GM18520 (cell line): ENCODE data around the gene USP12.
A peak's percentile ranks its signal among the peaks of the same experiment; 100 is the strongest.

Source experiments
- ATAC-seq: cut with Tn5 transposase; IDR thresholded peaks from one replicate; pipeline ENCODE4 v1.9.1; 2021; ENCODE audit not compliant: unreplicated experiment

Gene USP12

GRCh38 chr13:27038323-27038722 is 133.3 kb downstream of the USP12 start:
- ATAC-seq: no peak

- no peak for ATAC-seq
Measured at GRCh38 chr13:27037571-27037970, 134.0 kb downstream of the USP12 start.

- no peak for ATAC-seq
Measured at GRCh38 chr13:27037171-27037570, 134.4 kb downstream of the USP12 start.

DNA sequence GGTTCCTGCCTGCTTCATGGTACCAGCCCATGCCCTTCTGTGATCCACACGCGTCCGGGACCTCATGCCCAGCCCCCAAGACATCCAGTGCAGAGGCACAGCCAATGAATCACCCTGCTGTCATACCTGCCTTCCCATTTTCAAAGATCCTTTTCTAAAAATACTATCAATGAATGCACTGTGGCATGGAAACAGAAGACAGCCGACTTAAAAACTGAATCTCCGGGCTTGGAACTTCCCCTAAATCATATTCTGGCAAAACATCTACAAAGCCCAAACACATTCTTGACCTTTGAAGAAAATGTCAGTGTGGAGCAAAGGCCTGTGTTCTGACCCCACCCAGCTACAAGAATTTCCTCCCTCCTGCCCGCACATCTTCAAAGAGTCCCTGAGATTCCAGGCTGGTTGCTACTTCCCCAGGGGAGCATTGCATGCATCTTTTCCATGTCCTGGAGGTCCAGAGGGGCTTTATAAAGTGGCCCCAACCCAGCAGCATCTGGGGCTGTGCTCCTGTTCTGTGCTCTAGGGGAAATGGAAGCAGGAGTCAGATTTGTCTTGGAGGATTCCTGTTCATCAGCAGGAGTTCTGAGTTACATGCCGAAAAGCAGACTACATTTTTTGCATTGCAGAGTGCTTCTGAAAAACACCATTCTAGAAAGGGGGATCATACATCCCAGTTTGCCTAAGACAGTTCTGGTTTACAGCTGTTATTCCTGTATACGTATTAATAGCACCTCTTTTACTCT is 135.2 kb downstream of the USP12 start:
- no peak for ATAC-seq

GRCh38 chr13:27035892-27036235 is 135.7 kb downstream of the USP12 start:
- ATAC-seq: no peak

GRCh38 chr13:27034678-27035111 is 136.9 kb downstream of the USP12 start:
- ATAC-seq: no peak

DNA sequence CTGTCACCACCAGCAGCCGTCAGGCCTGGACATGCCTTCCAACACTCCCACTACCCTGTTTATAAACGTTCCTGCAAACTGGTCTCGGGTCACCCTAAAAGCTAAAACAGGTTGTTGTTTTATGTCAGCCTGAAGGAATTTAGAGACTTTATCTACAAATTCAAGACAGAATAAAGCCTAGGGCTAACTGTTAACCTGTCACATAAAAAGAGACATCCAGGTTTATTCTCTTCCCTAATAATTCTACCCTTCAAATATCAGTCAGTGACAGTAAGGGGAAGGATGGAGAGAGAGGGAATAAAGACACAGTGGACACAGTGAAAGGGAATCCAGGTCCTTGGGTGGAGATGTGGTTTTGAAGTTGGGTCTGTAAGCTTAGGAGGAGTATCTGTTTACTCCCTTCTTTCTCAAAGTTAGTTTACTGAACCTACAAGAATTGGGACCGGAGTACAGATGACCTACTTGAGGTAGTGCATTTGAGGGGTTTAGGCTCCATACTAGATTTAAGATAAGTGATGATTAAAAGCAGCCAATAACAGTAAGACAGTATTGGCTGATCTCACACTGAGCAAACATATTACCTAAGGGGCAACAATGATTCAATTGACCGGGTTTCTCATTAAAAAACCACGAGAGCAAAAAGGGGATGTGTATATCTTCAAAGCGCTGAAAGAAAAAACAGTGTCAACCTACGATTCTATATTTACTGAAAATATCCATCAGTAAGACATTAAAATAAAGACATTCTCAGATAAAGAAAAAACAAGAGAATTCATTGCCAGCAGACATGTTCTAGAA is 142.7 kb downstream of the USP12 start:
- no peak for ATAC-seq

DNA sequence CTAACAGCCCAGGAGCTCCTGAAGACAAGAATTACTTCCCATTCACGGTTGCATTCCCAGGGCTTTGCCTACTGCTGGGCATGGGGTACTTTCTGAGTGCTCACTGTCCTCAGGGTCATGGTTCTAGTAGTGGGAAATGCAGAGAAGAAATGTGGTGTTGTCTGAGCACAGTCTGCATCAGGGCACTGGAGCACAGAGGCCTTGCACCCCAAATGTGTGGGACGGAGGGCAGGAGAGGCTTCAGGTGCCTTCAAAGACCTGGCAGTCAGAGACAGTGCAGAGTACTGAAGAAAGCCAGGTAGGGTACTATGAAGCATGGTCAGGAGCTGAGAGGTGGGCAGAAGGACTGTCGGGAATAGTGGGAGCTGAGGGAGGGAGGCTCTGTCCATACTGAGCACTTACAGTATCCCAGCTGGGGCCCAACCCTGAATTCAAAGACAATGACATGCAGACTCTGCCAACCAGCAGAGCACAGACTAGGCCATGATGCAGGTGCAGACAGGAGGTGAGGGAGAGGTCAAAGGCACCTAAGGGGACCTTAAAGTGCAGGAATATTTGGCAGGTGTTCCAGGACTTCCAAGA is 144.4 kb downstream of the USP12 start:
- no peak for ATAC-seq

- no peak for ATAC-seq
Measured at GRCh38 chr13:27026396-27026795, 145.2 kb downstream of the USP12 start.

- ATAC-seq: no peak
Measured at GRCh38 chr13:27024776-27025492, 146.7 kb downstream of the USP12 start.

- ATAC-seq: no peak
Measured at GRCh38 chr13:27024074-27024461, 147.5 kb downstream of the USP12 start.

GRCh38 chr13:27023385-27024073 is 148.1 kb downstream of the USP12 start:
- ATAC-seq: no peak

GRCh38 chr13:27022571-27023311 is 148.9 kb downstream of the USP12 start:
- peak; percentile 68 for ATAC-seq

- ATAC-seq: no peak
Measured at GRCh38 chr13:27020415-27020814, 151.2 kb downstream of the USP12 start.

GRCh38 chr13:27018882-27019281 is 152.7 kb downstream of the USP12 start:
- no peak for ATAC-seq

GRCh38 chr13:27018344-27018861 is 153.2 kb downstream of the USP12 start:
- no peak for ATAC-seq

GRCh38 chr13:27016875-27017274 is 154.7 kb downstream of the USP12 start:
- no peak for ATAC-seq
